ENCODE results near the gene MYO1C.
"Not testable (repeated sequence)": the region's sequence is repeated elsewhere in the genome, so short reads cannot be mapped to it uniquely, and the experiment has no call there.

Gene MYO1C

GRCh38 chr17:1423456-1424135, 68.9 kb downstream of the MYO1C start:
- no peak for DNase-seq (ENCODE audit: low spot score)

GRCh38 chr17:1422885-1423284, 69.6 kb downstream of the MYO1C start:
- no peak for DNase-seq (ENCODE audit: low spot score)

GRCh38 chr17:1421470-1421869, 71.0 kb downstream of the MYO1C start:
- DNase-seq (ENCODE audit: low spot score), result no peak

GRCh38 chr17:1420981-1421380, 71.5 kb downstream of the MYO1C start:
- no peak for DNase-seq (ENCODE audit: low spot score)

- DNase-seq (ENCODE audit: low spot score), result peak; percentile 47
Observed at GRCh38 chr17:1420163-1420562, 72.3 kb downstream of the MYO1C start.

- DNase-seq (ENCODE audit: low spot score), result not testable (repeated sequence)
Observed at GRCh38 chr17:1418476-1418875, 74.0 kb downstream of the MYO1C start.

- DNase-seq (ENCODE audit: low spot score), result no peak
Observed at GRCh38 chr17:1416414-1416813, 76.1 kb downstream of the MYO1C start.

- DNase-seq (ENCODE audit: low spot score), result no peak
Observed at GRCh38 chr17:1414634-1415033, 77.9 kb downstream of the MYO1C start.
